Measurements from ENCODE around the gene OPA1.
A peak's percentile ranks its signal among the peaks of the same experiment; 100 is the strongest.

The OPA1 gene, protein sequence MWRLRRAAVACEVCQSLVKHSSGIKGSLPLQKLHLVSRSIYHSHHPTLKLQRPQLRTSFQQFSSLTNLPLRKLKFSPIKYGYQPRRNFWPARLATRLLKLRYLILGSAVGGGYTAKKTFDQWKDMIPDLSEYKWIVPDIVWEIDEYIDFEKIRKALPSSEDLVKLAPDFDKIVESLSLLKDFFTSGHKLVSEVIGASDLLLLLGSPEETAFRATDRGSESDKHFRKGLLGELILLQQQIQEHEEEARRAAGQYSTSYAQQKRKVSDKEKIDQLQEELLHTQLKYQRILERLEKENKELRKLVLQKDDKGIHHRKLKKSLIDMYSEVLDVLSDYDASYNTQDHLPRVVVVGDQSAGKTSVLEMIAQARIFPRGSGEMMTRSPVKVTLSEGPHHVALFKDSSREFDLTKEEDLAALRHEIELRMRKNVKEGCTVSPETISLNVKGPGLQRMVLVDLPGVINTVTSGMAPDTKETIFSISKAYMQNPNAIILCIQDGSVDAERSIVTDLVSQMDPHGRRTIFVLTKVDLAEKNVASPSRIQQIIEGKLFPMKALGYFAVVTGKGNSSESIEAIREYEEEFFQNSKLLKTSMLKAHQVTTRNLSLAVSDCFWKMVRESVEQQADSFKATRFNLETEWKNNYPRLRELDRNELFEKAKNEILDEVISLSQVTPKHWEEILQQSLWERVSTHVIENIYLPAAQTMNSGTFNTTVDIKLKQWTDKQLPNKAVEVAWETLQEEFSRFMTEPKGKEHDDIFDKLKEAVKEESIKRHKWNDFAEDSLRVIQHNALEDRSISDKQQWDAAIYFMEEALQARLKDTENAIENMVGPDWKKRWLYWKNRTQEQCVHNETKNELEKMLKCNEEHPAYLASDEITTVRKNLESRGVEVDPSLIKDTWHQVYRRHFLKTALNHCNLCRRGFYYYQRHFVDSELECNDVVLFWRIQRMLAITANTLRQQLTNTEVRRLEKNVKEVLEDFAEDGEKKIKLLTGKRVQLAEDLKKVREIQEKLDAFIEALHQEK
- total RNA-seq = 78.9 to 93.7 (median 86.6) reads per million in 3 donors

DNA sequence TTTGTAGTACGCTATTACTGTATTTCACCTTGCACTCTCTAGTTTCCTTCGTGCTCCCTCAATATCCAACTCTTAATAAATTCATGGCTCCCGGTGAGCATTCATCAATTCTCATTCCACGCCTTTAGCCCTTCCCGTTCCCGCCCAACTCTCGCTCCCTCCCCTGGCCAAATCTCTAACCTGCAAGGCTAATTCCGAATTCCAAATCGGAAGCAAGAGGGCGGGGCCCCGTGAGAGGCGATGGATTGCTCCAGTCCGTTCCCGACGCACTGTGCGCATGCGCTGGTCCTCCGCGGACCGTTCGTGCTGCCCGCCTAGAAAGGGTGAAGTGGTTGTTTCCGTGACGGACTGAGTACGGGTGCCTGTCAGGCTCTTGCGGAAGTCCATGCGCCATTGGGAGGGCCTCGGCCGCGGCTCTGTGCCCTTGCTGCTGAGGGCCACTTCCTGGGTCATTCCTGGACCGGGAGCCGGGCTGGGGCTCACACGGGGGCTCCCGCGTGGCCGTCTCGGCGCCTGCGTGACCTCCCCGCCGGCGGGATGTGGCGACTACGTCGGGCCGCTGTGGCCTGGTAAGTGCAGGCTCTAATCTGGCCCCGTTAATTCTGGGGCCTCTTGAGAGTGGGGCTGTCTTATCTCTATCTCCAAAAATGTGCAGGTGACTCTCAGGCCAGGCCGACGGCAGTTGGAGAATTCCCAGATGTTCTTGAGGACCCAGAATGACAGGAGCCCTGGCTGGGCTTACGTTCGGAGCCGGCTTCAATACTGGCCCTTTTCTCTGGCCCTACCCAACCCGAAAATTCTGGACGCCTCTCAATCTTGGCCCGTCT, at the start of gene OPA1:
OPA1 (plus strand) TSS at position 368 of the 827 bp plus-strand sequence; CDS start at position 538, 170 bp downstream.
- peak; percentile 77 to 87 (median 82) for DNase-seq
- H3K4me3 ChIP-seq (ENCODE audit: insufficient read depth, low read depth, low read length, poor library complexity, severe bottlenecking) = peak within 1 kb of the TSS; percentile 96
- no peaks in the 10 kb centered on the region for H3K27me3 ChIP-seq (replicated peaks; ENCODE audit: control insufficient read depth, insufficient read depth, low read length, poor library complexity, severe bottlenecking)
- H3K27ac ChIP-seq (ENCODE audit: insufficient read depth, low read length, poor library complexity, severe bottlenecking) = peak within 1 kb of the TSS; percentile 71
- H3K36me3 ChIP-seq (ENCODE audit: control insufficient read depth, insufficient read depth, low read length) = no peaks in the 10 kb centered on the region
- H3K9me3 ChIP-seq (ENCODE audit: control insufficient read depth, low read length) = no peaks in the 10 kb centered on the region
- H3K4me1 ChIP-seq (ENCODE audit: control insufficient read depth, insufficient read depth, low read length, poor library complexity, severe bottlenecking) = peaks cover 16% of the 10 kb centered on the region

DNA sequence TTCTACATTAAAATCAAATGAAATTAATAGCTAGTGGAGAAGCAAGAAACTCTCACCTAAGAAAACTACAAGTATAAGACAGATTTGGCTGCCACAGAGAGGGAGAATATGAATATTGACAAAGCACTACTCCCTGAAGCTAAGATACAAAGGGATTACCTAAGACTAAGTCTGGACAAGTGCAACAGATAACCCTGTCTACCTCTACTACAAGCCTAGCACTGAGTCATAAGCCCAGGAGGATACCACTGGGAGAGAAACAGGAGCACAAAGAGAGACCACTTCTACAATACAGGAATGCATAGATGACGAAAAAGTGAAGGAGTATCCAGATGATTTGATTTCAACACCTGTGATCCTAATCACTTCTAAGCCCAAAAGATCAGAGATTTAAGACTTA, 48.7 kb upstream of the OPA1 start:
- no peak overlapping the region for H3K27ac ChIP-seq (ENCODE audit: insufficient read depth, low read length, poor library complexity, severe bottlenecking)
- no peaks in the 10 kb centered on the region for H3K4me1 ChIP-seq (ENCODE audit: control insufficient read depth, insufficient read depth, low read length, poor library complexity, severe bottlenecking)
- no peaks in the 10 kb centered on the region for H3K27me3 ChIP-seq (replicated peaks; ENCODE audit: control insufficient read depth, insufficient read depth, low read length, poor library complexity, severe bottlenecking)
- no peaks in the 10 kb centered on the region for H3K9me3 ChIP-seq (ENCODE audit: control insufficient read depth, low read length)
- H3K4me3 ChIP-seq (ENCODE audit: insufficient read depth, low read depth, low read length, poor library complexity, severe bottlenecking) = no peak overlapping the region
- no peak for DNase-seq
- no peaks in the 10 kb centered on the region for H3K36me3 ChIP-seq (ENCODE audit: control insufficient read depth, insufficient read depth, low read length)

DNA sequence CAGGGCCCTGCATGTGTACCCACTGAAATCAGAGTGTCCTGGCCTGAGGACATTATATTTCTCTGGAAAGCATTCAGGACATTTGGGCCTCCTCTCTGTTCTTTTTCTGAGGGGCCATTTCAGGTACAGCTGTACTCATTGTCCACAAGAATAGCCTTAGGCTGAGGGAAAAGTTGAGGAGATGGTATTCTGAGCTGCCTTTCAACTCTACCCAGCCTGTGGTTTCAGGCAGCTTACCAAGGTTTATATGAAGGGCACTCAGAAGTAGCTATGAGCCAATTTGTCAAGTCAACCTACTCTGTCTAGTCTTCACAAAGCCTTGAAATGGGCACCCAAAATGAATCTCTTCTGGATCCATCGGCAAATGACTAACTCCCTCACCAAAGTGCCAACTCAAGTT, 47.7 kb upstream of the OPA1 start:
- Histone ChIP-seq H3K27me3 (replicated peaks; ENCODE audit: control insufficient read depth, insufficient read depth, low read length, poor library complexity, severe bottlenecking) (no peaks in the 10 kb centered on the region), H3K36me3 (ENCODE audit: control insufficient read depth, insufficient read depth, low read length) (no peaks in the 10 kb centered on the region), H3K27ac (ENCODE audit: insufficient read depth, low read length, poor library complexity, severe bottlenecking) (no peak overlapping the region), H3K9me3 (ENCODE audit: control insufficient read depth, low read length) (no peaks in the 10 kb centered on the region), H3K4me1 (ENCODE audit: control insufficient read depth, insufficient read depth, low read length, poor library complexity, severe bottlenecking) (no peaks in the 10 kb centered on the region), H3K4me3 (ENCODE audit: insufficient read depth, low read depth, low read length, poor library complexity, severe bottlenecking) (no peak overlapping the region)
- DNase-seq = no peak

DNA sequence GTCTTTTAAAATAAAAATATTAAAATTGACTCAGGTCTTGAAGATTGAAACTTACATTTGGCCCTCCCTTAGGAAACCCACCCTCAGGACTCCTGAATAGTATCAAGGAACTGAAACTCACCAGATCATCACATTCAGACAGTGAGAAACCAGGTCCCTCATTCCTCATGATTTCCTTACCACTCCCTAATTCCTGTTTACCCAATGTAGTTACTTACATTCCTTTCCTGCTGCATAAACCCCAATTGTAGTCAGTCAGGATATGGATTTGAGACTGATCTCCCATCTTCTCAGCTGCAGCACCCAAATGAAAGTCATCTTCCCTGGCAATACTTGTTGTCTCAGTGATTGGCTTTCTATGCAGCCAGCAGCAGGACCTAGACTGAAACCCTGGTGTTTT, 46.9 kb upstream of the OPA1 start:
- no peak overlapping the region for H3K4me3 ChIP-seq (ENCODE audit: insufficient read depth, low read depth, low read length, poor library complexity, severe bottlenecking)
- H3K27ac ChIP-seq (ENCODE audit: insufficient read depth, low read length, poor library complexity, severe bottlenecking) = no peak overlapping the region
- no peak for DNase-seq
- H3K4me1 ChIP-seq (ENCODE audit: control insufficient read depth, insufficient read depth, low read length, poor library complexity, severe bottlenecking) = no peaks in the 10 kb centered on the region
- no peaks in the 10 kb centered on the region for H3K9me3 ChIP-seq (ENCODE audit: control insufficient read depth, low read length)
- H3K27me3 ChIP-seq (replicated peaks; ENCODE audit: control insufficient read depth, insufficient read depth, low read length, poor library complexity, severe bottlenecking) = no peaks in the 10 kb centered on the region
- H3K36me3 ChIP-seq (ENCODE audit: control insufficient read depth, insufficient read depth, low read length) = no peaks in the 10 kb centered on the region

DNA sequence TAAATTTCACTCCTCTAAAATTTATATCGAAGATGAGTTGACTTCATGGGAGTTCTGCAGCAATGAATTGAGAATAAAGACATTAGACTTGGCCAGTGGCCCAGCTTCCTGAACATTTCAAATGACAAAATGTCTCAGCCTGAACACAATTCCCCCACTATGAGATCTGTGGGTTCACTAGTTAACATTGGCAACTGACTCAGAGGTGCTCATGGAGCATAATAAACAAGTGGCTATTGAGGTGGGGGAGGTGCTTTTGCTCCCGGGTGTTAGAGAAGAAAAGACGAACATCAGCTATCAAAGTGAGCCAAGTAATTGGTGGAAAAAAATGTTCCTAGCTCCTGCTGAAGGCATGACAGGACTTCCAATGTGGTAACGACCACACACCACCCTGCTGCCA, 44.6 kb upstream of the OPA1 start:
- no peaks in the 10 kb centered on the region for H3K9me3 ChIP-seq (ENCODE audit: control insufficient read depth, low read length)
- no peak overlapping the region for H3K4me3 ChIP-seq (ENCODE audit: insufficient read depth, low read depth, low read length, poor library complexity, severe bottlenecking)
- H3K27me3 ChIP-seq (replicated peaks; ENCODE audit: control insufficient read depth, insufficient read depth, low read length, poor library complexity, severe bottlenecking) = no peaks in the 10 kb centered on the region
- no peak overlapping the region for H3K27ac ChIP-seq (ENCODE audit: insufficient read depth, low read length, poor library complexity, severe bottlenecking)
- H3K4me1 ChIP-seq (ENCODE audit: control insufficient read depth, insufficient read depth, low read length, poor library complexity, severe bottlenecking) = no peaks in the 10 kb centered on the region
- DNase-seq = no peak
- no peaks in the 10 kb centered on the region for H3K36me3 ChIP-seq (ENCODE audit: control insufficient read depth, insufficient read depth, low read length)

DNA sequence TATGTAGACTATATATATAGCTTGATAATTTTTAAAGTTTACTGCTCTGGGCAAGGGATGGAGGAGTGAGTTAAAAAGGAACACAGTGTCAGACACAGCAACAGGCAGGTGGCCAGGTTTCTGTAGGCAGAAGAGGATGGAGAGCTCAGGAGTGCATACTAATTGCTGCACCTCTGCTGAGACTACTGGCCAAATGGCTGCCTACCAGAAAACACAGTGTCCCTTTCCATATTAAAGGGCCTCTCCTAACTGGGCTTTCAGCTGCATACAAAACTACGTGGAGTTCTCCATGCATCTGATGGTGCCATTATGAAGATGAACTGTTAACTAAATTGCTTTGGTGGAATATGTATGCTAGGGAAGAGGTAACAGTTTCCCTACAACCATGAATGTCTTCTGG, 40.1 kb upstream of the OPA1 start:
- no peak for DNase-seq
- Histone ChIP-seq H3K9me3 (ENCODE audit: control insufficient read depth, low read length) (no peaks in the 10 kb centered on the region), H3K36me3 (ENCODE audit: control insufficient read depth, insufficient read depth, low read length) (no peaks in the 10 kb centered on the region), H3K27me3 (replicated peaks; ENCODE audit: control insufficient read depth, insufficient read depth, low read length, poor library complexity, severe bottlenecking) (no peaks in the 10 kb centered on the region), H3K4me3 (ENCODE audit: insufficient read depth, low read depth, low read length, poor library complexity, severe bottlenecking) (no peak overlapping the region), H3K27ac (ENCODE audit: insufficient read depth, low read length, poor library complexity, severe bottlenecking) (no peak overlapping the region), H3K4me1 (ENCODE audit: control insufficient read depth, insufficient read depth, low read length, poor library complexity, severe bottlenecking) (no peaks in the 10 kb centered on the region)

DNA sequence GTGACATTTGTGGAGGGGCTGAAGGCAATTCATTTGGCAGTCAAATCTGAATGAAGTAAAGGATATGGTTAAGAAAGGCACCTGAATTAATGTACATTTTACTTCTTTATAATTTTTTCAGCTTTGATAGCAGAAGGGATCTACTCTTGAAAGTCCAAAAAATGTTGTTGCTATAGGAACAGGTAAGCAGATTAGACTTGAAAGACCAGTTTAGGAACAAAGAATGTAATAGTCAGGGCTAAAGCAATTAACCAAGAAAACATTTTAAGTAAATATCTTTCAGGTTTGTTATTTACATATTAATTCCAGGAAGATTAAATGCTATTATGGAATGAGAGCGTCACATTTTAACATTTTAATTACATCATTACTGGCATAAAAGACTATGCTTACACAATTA, 39.4 kb upstream of the OPA1 start:
- no peaks in the 10 kb centered on the region for H3K4me1 ChIP-seq (ENCODE audit: control insufficient read depth, insufficient read depth, low read length, poor library complexity, severe bottlenecking)
- H3K27ac ChIP-seq (ENCODE audit: insufficient read depth, low read length, poor library complexity, severe bottlenecking) = no peak overlapping the region
- no peaks in the 10 kb centered on the region for H3K9me3 ChIP-seq (ENCODE audit: control insufficient read depth, low read length)
- no peaks in the 10 kb centered on the region for H3K27me3 ChIP-seq (replicated peaks; ENCODE audit: control insufficient read depth, insufficient read depth, low read length, poor library complexity, severe bottlenecking)
- no peak overlapping the region for H3K4me3 ChIP-seq (ENCODE audit: insufficient read depth, low read depth, low read length, poor library complexity, severe bottlenecking)
- no peak for DNase-seq
- no peaks in the 10 kb centered on the region for H3K36me3 ChIP-seq (ENCODE audit: control insufficient read depth, insufficient read depth, low read length)

DNA sequence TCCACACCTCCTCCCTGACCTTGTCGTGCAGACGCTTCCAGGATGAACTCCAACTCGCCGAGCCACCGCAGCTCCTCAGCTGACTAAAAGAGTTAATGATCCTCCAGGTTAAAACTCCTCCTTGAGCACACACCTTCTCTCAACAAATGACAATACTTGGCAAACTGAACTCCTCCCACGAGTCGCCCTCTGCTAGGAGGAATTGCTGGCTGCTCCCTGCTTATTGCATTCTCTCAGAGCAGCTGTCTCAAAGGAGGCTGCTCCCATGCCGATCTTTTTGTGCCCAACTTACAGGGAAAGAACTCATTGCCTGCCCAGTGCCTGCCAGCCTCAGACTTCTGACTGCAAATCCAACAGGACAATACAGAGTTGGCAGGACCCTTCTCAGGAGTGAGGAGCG, 38.2 kb upstream of the OPA1 start, which contains the start of gene ATP13A4:
ATP13A4 (minus strand) TSS at position 85 of the 400 bp plus-strand sequence. CDS start 96 bp downstream, outside the sequence.
- Histone ChIP-seq H3K36me3 (ENCODE audit: control insufficient read depth, insufficient read depth, low read length) (no peaks in the 10 kb centered on the region), H3K9me3 (ENCODE audit: control insufficient read depth, low read length) (no peaks in the 10 kb centered on the region), H3K27ac (ENCODE audit: insufficient read depth, low read length, poor library complexity, severe bottlenecking) (no peak within 1 kb of the TSS), H3K4me3 (ENCODE audit: insufficient read depth, low read depth, low read length, poor library complexity, severe bottlenecking) (no peak within 1 kb of the TSS), H3K4me1 (ENCODE audit: control insufficient read depth, insufficient read depth, low read length, poor library complexity, severe bottlenecking) (no peaks in the 10 kb centered on the region), H3K27me3 (replicated peaks; ENCODE audit: control insufficient read depth, insufficient read depth, low read length, poor library complexity, severe bottlenecking) (no peaks in the 10 kb centered on the region)
- DNase-seq = no peak

DNA sequence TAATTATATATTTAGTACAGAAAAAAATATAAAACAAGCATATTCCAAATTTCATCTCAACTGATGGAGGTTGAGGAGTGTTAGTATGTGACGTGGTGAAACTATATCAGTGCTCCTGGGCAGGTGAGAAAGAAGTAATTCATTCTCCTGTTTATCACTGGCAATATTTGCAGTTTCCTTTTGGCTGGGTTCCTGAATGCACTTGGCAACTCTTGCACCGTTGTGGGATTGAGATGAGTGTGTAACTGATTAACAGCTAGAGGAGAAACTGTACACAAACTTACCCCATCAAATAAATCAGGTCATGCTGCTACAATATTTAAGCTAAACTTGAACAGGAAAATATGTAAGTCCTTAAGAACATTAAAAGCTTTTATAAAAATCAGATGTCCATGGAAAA, 36.2 kb upstream of the OPA1 start:
- no peaks in the 10 kb centered on the region for H3K9me3 ChIP-seq (ENCODE audit: control insufficient read depth, low read length)
- H3K36me3 ChIP-seq (ENCODE audit: control insufficient read depth, insufficient read depth, low read length) = no peaks in the 10 kb centered on the region
- no peak for DNase-seq
- no peaks in the 10 kb centered on the region for H3K4me1 ChIP-seq (ENCODE audit: control insufficient read depth, insufficient read depth, low read length, poor library complexity, severe bottlenecking)
- no peaks in the 10 kb centered on the region for H3K27me3 ChIP-seq (replicated peaks; ENCODE audit: control insufficient read depth, insufficient read depth, low read length, poor library complexity, severe bottlenecking)
- H3K4me3 ChIP-seq (ENCODE audit: insufficient read depth, low read depth, low read length, poor library complexity, severe bottlenecking) = no peak overlapping the region
- H3K27ac ChIP-seq (ENCODE audit: insufficient read depth, low read length, poor library complexity, severe bottlenecking) = no peak overlapping the region

Measured in effector memory CD4-positive, alpha-beta T cell (primary cell).